Measurements from ENCODE around the gene SS18L1.
"Not testable (repeated sequence)": the region's sequence is repeated elsewhere in the genome, so short reads cannot be mapped to it uniquely, and the experiment has no call there.

SS18L1 gene

GRCh38 chr20:62145688-62146018 lies 2.1 kb downstream of the SS18L1 start (continued):
- TF ChIP-seq TOX (CRISPR knock-in tag; IDR thresholded peaks at IDR 0.05; ENCODE audit: borderline replicate concordance), result no peak

- no peak for ATAC-seq
- TF ChIP-seq CSRNP3 (CRISPR knock-in tag; IDR thresholded peaks at IDR 0.05) (no peak), ZFP3 (CRISPR knock-in tag; IDR thresholded peaks at IDR 0.05) (peak; percentile 88)
Measured at GRCh38 chr20:62146019-62146755, 2.6 kb downstream of the SS18L1 start.

GRCh38 chr20:62147125-62147524 lies 3.6 kb downstream of the SS18L1 start:
- ATAC-seq, result no peak
- TF ChIP-seq POU6F1 (CRISPR knock-in tag; IDR thresholded peaks at IDR 0.05; ENCODE audit: borderline replicate concordance, low read depth), result no peak
- no peak for TF ChIP-seq ZNF8 (CRISPR knock-in tag; IDR thresholded peaks at IDR 0.05)
- TF ChIP-seq ZC3H10 (CRISPR knock-in tag; IDR thresholded peaks at IDR 0.05), result no peak
- no peak for TF ChIP-seq BACH2 (CRISPR knock-in tag; IDR thresholded peaks at IDR 0.05; ENCODE audit: borderline replicate concordance)
- TF ChIP-seq CREB5 (CRISPR knock-in tag; IDR thresholded peaks at IDR 0.05; ENCODE audit: low read depth), result no peak
- no peak for TF ChIP-seq ZNF565 (CRISPR knock-in tag; conservative IDR thresholded peaks at IDR 0.05; ENCODE audit: low read depth)
- no peak for TF ChIP-seq ARNTL (CRISPR knock-in tag; IDR thresholded peaks at IDR 0.05; ENCODE audit: borderline replicate concordance, low read depth)
- TF ChIP-seq GLIS3 (CRISPR knock-in tag; IDR thresholded peaks at IDR 0.05), result no peak
- TF ChIP-seq SNAI2 (CRISPR knock-in tag; IDR thresholded peaks at IDR 0.05), result no peak
- TF ChIP-seq TSHZ2 (CRISPR knock-in tag; IDR thresholded peaks at IDR 0.05), result no peak
- no peak for TF ChIP-seq ZFP30 (CRISPR knock-in tag; IDR thresholded peaks at IDR 0.05)
- TF ChIP-seq TCF4 (CRISPR knock-in tag; IDR thresholded peaks at IDR 0.05; ENCODE audit: borderline replicate concordance), result no peak
- TF ChIP-seq TOX (CRISPR knock-in tag; IDR thresholded peaks at IDR 0.05; ENCODE audit: borderline replicate concordance), result no peak
- TF ChIP-seq PATZ1 (CRISPR knock-in tag; IDR thresholded peaks at IDR 0.05; ENCODE audit: borderline replicate concordance), result no peak
- no peak for TF ChIP-seq ISL1 (CRISPR knock-in tag; IDR thresholded peaks at IDR 0.05)
- no peak for TF ChIP-seq RARB (CRISPR knock-in tag; IDR thresholded peaks at IDR 0.05)

- TF ChIP-seq PPARA (CRISPR knock-in tag; IDR thresholded peaks at IDR 0.05; ENCODE audit: borderline replicate concordance), result no peak
- TF ChIP-seq GLIS3 (CRISPR knock-in tag; IDR thresholded peaks at IDR 0.05), result no peak
- TF ChIP-seq TOX (CRISPR knock-in tag; IDR thresholded peaks at IDR 0.05; ENCODE audit: borderline replicate concordance), result no peak
- TF ChIP-seq CSRNP3 (CRISPR knock-in tag; IDR thresholded peaks at IDR 0.05), result no peak
- no peak for TF ChIP-seq ESRRG (CRISPR knock-in tag; IDR thresholded peaks at IDR 0.05)
Measured at GRCh38 chr20:62147528-62147927, 4.0 kb downstream of the SS18L1 start.

GRCh38 chr20:62148383-62148782 lies 4.8 kb downstream of the SS18L1 start:
- not testable (repeated sequence) for ATAC-seq

More at GRCh38 chr20:62147528-62147927, 4.0 kb downstream of the SS18L1 start:
- no peak for ATAC-seq

Measured in SK-N-SH treated with all-trans-retinoic acid at 6 μM for 48 hours (cell line).